IPS-NIHi7 (cell line): ENCODE results near the gene PRKX.
"Not testable (repeated sequence)": the region's sequence is repeated elsewhere in the genome, so short reads cannot be mapped to it uniquely, and the experiment has no call there.

Experiments used
- DNase-seq: peaks from one replicate; pipeline ENCODE4 v3.0.0; 2012; ENCODE audit warnings: mixed read lengths; ENCODE audit errors: extremely low spot score

PRKX gene

GRCh38 chrX:3713225-3713936 lies at the start of gene PRKX:
Gene PRKX (minus strand): TSS chrX:3713649. CDS start chrX:3713253, 396 bp downstream.
- DNase-seq, result peak; percentile 89

DNA sequence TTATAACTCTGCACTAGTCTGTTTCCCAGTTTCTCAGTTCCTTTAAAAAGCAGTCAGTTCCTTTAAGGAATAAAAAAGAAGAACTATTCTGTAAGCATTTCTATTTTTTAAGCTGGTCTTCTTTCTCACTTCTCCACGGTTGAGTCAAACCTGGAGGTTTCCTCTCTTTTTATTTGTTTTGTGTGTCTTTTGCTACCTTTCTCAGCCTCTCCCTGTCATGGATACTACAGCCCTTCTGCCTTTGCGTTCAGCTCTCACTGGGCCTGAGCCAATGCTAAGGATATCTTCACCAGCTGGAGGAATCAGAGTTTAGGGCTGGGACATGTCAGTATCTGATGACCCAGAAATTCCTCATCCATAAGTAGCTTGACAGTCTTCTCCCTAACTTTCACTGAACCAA lies 49.7 kb upstream of the PRKX start:
- DNase-seq, result no peak

GRCh38 chrX:3757510-3758025 lies 44.1 kb upstream of the PRKX start:
- DNase-seq, result no peak

DNA sequence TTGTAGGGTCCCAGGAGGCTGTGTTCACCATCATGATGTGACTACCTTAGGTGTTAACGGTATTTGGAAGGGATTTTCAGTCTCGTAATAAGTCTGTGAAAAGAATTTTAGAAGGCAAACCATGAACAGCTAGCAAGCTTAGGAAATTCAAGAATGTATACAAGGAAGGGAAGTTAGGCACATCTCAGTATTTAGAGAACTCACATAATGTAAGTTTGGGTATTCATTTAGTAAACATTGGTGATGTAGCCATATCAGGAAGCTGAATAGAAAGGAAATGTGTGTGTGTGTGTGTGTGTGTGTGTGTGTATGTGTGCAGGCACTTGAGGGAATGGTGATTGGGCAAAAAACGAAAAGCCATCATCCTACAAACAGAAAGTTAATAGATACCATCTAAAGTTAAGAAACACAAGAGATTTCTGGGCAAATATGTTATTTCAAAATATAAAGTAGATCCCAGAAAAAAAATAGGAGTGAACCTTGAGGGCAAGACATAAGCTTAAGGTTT lies 34.7 kb upstream of the PRKX start:
- no peak for DNase-seq

- DNase-seq, result no peak
These were observed 30.5 kb upstream of the PRKX start for GRCh38 chrX:3743801-3744439.

GRCh38 chrX:3740946-3741345 lies 27.5 kb upstream of the PRKX start:
- not testable (repeated sequence) for DNase-seq

DNA sequence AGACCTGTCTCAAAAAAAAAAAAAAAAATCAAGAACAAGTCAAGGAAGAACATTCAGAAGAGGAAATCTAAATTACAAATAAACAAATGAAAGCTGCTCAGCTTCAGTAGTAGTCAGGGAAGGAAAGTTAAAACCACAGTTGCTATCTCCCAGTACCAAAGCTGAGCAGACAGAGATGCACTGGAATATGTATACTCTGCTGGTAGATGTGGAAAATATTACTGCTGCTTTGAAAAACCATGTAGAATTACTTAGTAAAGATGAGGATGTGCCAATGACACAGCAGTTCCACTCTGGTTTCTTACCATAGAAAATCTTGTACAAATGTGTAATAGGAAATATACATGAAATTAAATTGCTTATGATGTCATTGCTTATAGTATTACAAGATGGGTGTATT lies 25.1 kb upstream of the PRKX start:
- no peak for DNase-seq

DNA sequence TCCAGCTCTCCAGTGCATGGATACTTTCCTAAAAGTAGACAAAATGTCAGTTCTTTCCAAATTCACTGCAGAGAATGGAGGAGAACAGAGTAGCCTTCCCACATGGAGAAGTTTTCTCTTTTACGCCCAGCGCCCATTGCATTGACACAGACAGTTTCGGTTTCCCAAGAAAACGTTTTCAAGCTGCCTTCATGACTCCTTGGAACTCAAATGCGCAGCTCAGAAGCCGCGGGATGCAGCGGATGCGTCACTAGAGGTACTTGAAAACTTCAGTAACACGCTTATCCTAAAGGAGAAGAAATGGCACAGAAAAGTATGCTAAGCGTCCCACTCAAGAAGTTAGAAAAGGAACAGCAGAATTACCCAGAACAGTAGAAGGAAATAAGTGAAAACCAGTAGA lies 23.1 kb upstream of the PRKX start:
- DNase-seq, result not testable (repeated sequence)

- not testable (repeated sequence) for DNase-seq
These were observed 22.4 kb upstream of the PRKX start for GRCh38 chrX:3735891-3736290.

DNA sequence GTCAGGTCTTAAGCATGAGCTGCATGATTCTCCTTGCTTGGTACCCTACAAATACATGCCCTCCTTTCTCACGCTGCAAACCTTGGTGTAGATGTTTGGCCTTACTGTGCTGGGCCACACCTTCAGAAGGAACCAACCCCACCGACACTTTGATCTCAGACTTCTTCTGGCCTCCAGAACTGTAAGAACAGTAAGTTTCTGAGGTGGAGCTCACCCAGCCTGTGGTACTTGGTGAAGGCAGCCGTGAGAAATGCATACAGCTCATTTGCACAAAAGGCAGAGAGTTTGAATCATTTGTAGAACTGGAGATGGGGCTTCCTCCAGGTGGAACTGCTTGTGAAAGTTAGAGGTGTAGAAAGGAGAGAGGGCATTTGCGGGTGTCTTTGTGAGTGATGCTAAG lies 21.0 kb upstream of the PRKX start:
- not testable (repeated sequence) for DNase-seq

- no peak for DNase-seq
These were observed 19.6 kb upstream of the PRKX start for GRCh38 chrX:3733043-3733430.

GRCh38 chrX:3732326-3733042 lies 19.0 kb upstream of the PRKX start:
- DNase-seq, result not testable (repeated sequence)

- DNase-seq, result no peak
These were observed 15.0 kb upstream of the PRKX start for GRCh38 chrX:3728454-3728853.

DNA sequence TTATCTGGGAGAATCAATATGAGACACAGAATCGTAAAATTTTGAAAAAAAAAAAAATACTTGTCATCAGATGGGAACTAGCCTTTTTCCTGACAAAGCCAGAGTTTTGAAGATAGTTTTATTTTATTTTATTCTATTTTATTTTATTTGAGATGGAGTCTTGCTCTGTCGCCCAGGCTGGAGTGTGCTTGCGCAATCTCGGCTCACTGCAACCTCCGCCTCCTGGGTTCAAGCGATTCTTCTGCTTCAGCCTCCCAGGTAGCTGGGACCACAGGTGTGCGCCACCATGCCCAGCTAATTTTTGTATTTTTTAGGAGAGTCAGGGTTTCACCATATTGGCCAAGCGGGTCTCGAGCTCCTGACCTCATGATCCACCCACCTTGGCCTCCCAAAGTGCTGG lies 10.0 kb upstream of the PRKX start:
- DNase-seq, result not testable (repeated sequence)

DNA sequence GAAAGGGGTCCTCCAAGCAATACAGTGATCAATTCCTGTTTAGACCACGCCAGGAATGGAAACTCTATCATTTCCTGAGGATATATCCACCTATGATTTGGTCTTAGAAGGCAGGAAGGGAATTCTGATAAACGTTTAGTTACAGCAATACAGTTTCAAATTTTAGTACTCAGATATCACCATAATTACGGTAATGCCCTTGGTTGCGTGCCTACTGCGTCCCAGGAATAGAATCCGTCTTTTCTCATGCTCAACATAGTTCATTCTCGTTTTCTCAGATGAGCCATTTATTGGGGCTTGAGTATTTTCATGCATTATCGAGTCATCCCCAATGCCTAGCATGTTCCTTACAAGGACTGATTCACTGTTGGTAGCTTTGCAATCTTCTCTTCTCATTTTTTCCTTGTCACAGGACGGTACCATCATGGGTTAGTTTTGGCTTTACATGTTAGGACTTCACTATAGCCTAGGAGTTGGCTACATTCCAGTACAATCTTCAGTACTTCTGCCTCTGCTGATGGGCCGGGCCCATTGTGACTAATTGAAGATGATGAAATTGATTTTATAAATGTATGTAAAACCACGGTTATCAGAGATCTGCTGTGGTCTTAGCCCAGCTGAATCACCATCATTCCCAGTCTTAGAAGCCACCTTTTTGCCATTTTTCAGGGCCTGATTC lies 4.4 kb upstream of the PRKX start:
- no peak for DNase-seq

GRCh38 chrX:3715921-3716320 lies 2.5 kb upstream of the PRKX start:
- no peak for DNase-seq

DNA sequence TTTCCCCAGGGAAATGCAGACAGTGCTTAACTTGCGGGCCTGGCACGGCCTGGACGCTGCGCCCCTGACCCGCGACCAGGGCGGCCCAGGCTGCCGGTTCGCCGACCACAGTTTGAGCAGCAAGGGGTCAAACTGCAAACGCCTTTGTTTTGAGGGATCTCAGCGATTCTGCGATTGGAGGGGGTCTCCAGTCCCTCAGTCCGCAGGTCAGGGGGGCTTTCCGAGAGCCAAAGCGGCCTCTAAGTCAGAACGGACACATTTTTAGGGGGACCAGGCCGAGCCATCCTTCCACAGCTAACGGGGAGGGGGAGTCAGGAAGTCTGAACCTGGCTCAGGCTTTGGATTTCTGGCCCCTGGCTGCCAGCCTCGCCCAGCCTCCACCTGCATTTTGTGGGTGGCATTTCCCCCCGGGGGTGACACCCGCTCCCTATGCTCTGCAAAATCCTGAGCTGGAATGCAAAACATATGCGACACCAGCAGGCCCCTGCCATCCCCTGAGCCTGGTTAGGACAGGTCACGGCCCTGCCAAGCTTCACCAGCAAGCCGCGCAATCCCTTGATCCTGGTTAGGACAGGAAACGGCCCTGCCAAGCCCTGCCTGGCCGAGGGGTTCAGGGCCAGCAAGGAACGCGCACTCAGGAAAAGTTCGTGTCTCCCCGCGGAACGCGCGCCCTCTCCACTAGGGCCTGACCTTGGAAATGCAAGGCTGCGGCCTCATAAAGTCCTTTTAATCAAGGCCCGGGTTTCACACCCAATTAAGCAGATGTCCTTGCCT lies 1.4 kb upstream of the PRKX start:
- DNase-seq, result not testable (repeated sequence)

GRCh38 chrX:3713937-3714434 lies 537 bp upstream of the PRKX start:
- DNase-seq, result no peak

GRCh38 chrX:3712870-3713224 lies 602 bp downstream of the PRKX start:
- no peak for DNase-seq

- DNase-seq, result no peak
These were observed 1.2 kb downstream of the PRKX start for GRCh38 chrX:3712051-3712869.
